Posterior vena cava (tissue), 2 donors: ENCODE results near the gene IFI44. TPM values are rescaled to one million over a fixed set of nuclear protein-coding genes. Genes with fewer than 3 reads are reported as not detected.

Experiments used
- DNase-seq: peaks from one replicate; pipeline ENCODE4 v3.0.0-alpha.2; 2020; ENCODE audit warnings: low spot score
- intact Hi-C, 2 donors: fragments of 100-400 bp; cut with DNase I; formaldehyde crosslinking; loops; one replicate each; pipeline versions ENCODE4 v1.14.1 to v1.14.2; 2022 to 2023
- total RNA-seq, 2 donors: library from RNA; stranded (reverse); fragmentation: NEBNext Ultra II Directional; extraction: Animal tissue kit (Norgen Biotek cat#: 25700); gene quantifications; one replicate each; pipeline ENCODE4 v1.2.1, GENCODE V29; 2021
- donor health status: DM: yes; HTN: yes; CAD: no.
- donor health status: DM: yes; HTN: yes; CAD: no.

The IFI44 gene
- total RNA-seq, 2 donors from 2014 or later: 32.7 to 51.4 TPM

GRCh38 chr1:78688697-78689096 lies 39.1 kb downstream of the IFI44 start:
- DNase-seq: no peak
- intact Hi-C loops: no loop called here

GRCh38 chr1:78690516-78690915 lies 40.9 kb downstream of the IFI44 start:
- DNase-seq: no peak
- intact Hi-C loops: no loop called here

- intact Hi-C loops: no loop called here
Measured at GRCh38 chr1:78691995-78692747, 42.5 kb downstream of the IFI44 start.

GRCh38 chr1:78699813-78700212 lies 50.2 kb downstream of the IFI44 start:
- no peak for DNase-seq
- intact Hi-C loops: no loop called here

More at GRCh38 chr1:78691995-78692747, 42.5 kb downstream of the IFI44 start:
- no peak for DNase-seq

GRCh38 chr1:78702426-78702825 lies 52.8 kb downstream of the IFI44 start:
- DNase-seq: no peak
- intact Hi-C loops: no loop called here

GRCh38 chr1:78703806-78704205 lies 54.2 kb downstream of the IFI44 start:
- no peak for DNase-seq
- intact Hi-C loops: no loop called here

GRCh38 chr1:78712467-78713051 lies 62.9 kb downstream of the IFI44 start:
- no peak for DNase-seq
- intact Hi-C loops: no loop called here

GRCh38 chr1:78713297-78713696 lies 63.7 kb downstream of the IFI44 start:
- no peak for DNase-seq
- intact Hi-C loops: no loop called here

Other genes starting within 250 kb of the IFI44 start
- gene PTGFR, start 158.9 kb upstream of the IFI44 start, total RNA-seq: 10 to 100 TPM in 1 of 2 donors, 1 to 10 TPM in 1; 9.5 to 16.1 TPM
- gene IFI44L, start 29.4 kb upstream of the IFI44 start, total RNA-seq: 10 to 100 TPM in 1 of 2 donors, 1 to 10 TPM in 1; 9.9 to 36.4 TPM